HG03571 (cell line): ENCODE data around the gene SND1.
"Not testable (repeated sequence)": the region's sequence is repeated elsewhere in the genome, so short reads cannot be mapped to it uniquely, and the experiment has no call there.

Experiments
- ATAC-seq: cut with Tn5 transposase; IDR thresholded peaks from one replicate; pipeline ENCODE4 v1.9.1; 2021; ENCODE audit not compliant: unreplicated experiment

The SND1 gene

DNA sequence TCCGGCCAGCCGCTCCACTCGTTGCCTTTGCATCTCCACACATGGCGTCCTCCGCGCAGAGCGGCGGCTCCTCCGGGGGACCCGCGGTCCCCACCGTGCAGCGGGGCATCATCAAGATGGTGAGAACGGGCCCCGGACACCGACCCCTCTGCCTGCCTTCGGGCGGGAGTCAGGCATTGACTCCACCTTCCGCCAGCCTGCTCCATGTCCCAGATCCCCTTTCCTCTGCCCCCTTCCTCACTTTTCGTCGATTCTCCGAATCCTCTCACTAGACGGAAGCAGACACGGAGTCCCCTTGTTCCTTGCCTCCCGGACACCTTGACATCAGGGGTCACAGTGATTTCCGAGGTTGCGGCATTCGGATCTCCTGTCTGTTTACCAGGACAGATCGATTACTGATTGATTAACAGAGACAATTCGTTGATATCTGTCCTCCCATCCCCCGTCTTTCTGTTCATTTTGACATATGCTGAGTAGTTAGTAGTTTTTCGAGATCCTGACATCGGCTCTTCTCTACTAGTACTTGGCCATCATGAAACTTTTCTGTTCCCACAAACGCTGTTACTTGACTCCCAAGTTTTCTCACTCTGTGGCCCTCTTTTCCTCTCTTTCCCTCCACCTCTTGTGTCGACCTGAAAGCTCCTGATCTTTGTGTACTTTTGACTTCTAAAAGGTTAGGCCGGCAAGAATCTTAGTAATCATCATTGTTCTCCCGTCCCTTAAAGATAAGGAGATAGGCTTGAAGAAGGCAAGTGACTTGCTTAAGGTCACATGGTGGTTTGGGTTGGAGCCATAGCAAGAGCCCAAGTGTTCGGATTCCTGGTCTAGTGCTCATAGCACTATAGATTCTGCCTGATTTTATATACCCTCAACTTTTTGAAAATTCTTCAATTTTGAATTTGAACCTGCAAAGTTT, 597 bp downstream of the SND1 start:
- ATAC-seq: peak; percentile 13

DNA sequence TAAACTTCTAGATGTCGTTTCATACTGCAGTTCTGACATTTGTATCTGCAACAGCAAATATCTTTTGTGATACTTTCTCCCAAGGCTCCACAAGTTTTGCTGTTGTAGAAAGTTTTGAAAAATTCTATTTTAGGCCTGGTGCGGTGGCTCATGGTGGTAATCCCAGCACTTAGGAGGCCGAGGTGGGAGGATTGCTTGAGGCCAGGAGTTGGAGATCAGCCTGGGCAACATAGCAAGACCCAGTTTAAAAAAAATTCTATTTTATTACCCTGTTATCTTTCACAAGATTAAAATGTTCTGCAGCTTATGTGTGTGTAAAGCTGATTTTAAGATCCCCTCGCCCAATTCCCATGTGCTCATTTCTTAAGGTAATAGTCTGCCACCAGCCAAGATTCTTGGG, 1.4 kb downstream of the SND1 start:
- ATAC-seq: no peak

DNA sequence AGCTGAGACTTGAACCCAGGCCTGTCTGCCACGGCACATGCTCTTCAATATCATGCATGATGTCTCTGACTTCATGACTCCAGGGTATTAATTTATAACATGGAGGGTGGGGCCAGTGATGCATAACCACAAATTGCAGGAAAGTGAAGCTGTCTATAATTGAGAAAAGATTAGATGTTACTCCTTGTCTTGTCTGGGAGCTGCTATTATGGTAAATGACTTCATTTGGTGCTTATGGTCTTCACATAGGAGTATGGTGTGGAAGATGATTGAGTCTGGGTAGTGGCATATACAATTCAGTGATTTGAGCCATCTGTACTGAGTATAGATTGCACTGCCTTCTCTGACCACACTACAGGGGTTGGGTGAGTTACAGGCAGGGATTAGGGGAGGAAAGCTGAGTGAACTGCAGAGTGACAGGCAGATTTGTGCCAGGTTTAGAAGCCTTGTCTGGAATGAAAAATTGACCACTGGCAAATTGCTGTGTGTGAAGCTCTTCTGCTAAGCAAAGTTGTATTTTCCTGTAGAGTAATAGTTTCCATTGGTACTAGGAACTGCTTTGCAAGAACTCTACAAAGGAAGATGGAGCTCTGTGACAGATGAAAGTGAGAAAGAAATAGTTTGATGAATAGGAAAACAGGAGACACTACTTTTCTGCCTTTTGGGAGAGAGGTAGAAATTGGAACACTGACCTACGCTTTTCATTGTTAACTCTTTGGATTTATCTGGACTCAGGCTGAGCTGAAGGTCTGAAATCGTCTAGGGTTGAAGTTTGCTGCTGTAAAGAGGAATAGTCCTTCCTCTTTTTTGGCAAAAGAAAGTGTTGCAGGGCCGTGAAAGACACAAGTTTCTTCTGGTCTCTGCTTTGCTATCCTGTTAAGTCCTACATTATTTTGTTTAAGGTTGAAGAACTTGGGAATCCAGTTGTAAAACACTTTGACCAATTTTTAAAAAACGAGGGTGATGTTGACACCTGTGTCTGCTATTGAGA, 2.7 kb downstream of the SND1 start:
- no peak for ATAC-seq

- ATAC-seq: no peak
These were observed 3.7 kb downstream of the SND1 start for GRCh38 chr7:127655720-127656119.

- ATAC-seq: no peak
These were observed 5.5 kb downstream of the SND1 start for GRCh38 chr7:127657500-127657899.

DNA sequence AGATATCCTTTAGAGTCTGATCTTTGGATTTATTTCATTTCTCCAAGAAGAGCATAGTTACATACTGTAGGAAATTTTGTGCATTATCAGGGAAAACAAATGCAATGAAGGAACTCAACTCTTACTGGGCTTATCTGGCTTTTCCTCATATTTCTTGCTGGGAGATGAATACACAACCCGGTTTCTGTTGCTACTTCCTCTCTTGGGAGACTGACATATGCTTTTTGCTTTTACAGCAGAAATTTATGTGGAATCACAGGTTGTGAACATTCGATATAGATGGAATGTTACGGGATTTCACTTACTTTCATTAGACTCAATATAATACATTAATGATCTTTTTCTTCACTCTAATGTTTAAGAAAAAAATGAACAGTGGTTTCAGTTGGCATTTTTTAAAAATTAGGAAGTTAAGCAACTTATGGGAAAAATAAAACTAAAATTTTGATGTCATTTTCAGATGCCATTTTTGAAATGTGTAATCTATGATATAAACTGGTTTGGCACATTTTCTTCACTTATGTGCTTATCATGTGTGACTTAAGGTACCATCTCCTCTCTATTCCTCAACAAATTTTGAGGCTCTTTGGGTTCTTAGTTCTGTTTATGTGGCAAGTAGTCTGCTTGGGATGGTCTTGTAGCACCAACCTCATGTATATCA, 7.1 kb downstream of the SND1 start:
- no peak for ATAC-seq

DNA sequence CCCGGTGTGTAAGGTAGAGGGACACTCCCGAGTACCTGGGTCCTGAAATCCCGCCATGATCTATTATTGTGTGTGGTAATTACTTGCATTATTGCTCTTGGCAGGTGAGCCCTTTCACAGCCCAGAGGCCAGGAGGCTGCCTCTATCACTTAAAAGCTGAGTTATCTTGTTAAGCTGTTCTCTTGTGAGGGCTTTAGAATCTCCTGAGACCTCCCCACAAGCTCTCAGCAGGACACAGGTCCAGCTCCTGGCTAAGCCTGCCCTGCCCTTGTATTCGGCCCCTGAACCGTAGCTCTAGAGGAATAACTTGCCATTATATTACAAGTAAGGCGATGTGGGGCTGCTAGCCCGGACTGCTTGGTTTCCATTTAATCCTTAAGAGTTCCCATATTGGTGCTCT, 13.9 kb downstream of the SND1 start:
- no peak for ATAC-seq

DNA sequence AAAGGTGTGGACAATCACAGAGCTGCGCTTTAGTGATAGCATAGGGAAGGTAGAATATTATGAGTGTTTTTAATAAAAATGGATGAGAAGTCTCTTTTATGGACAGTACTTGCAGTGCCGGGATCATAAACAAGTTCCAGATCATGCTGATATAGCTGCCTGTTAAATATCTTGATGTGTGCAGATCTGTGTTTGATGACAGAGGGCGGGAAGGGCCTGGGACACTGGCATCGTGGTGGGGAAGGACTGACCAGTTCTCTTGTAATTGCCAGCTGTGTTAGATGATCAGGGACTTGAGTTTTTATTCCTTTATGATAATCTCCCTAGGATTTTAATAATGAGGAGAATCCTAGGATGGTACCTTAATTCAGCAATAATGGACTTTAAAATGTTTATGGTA, 14.6 kb downstream of the SND1 start:
- ATAC-seq: no peak

- ATAC-seq: no peak
These were observed 15.2 kb downstream of the SND1 start for GRCh38 chr7:127667017-127667670.

DNA sequence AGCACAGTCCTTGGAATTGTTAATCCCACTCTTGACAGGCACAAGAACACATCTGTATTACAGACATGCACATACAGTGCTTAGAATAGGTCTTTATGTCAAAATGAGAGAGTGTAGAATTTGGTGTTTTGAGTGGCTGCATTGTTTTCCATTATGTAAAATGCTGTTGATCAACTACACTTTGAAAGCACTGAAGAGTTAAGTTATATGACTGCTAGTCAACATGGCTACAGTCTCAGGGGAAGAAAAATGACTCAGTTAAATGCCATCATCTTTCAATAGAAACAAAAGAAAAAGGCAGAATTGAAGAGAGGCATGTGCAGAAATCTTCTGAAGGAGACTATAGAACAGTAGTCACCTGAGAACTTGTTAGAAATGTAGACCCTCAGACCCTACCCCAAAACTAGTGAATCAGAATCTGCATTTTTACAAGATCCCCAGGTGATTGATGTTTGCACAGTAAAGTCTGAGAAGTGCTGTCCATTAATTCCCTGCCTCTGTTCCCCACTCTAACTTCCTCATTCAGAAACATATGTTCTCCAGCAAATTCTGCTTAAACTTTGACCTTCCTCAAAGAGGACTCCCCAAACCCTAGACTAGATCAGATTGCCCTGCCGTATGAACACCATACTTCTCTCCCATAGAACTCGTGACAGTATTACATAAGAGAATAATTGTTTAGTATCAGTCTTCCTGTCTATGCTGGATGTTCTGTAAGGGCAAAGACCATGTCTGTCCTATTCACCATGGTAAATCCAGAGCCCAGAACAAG, 16.0 kb downstream of the SND1 start:
- no peak for ATAC-seq

DNA sequence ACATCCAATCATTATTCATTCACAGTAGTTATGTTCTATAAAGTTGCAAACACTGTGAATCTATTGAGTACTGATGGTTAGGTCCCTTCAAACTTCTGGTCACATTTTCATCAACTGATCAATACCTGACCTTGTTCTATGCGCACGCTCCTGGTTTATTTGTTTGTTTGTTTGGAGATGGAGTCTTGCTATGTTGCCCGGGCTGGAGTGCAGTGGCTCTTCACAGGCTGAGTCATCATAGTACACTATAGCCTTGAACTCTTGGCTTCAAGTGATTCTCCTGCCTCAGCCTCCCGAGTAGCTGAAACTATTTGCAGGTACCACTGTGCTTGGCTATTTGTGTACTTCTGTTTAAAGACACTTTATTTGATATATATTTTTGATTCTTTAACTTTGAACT, 19.3 kb downstream of the SND1 start:
- ATAC-seq: no peak

GRCh38 chr7:127673902-127674301, 21.9 kb downstream of the SND1 start:
- ATAC-seq: no peak

- no peak for ATAC-seq
These were observed 22.4 kb downstream of the SND1 start for GRCh38 chr7:127674361-127674760.

- not testable (repeated sequence) for ATAC-seq
These were observed 22.9 kb downstream of the SND1 start for GRCh38 chr7:127674923-127675322.

DNA sequence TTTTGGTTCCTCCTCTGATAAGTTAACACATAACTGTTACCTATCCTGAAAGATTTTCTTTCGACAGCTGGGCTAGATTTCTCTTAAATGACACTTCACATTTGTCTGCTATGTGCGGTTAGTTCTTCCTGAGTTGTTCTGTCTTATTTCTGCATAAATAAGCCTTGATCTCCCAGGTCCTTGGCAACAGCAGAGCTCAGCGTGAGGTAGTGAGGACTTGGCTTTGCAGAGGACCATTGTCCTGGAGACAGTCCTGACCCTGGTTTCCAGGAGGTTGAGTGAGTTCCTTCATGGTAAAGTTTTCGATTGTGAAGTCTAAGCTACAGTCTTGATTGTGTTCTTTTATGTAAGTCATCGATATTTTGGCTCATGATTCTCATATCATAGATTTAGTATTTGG, 23.7 kb downstream of the SND1 start:
- ATAC-seq: no peak

DNA sequence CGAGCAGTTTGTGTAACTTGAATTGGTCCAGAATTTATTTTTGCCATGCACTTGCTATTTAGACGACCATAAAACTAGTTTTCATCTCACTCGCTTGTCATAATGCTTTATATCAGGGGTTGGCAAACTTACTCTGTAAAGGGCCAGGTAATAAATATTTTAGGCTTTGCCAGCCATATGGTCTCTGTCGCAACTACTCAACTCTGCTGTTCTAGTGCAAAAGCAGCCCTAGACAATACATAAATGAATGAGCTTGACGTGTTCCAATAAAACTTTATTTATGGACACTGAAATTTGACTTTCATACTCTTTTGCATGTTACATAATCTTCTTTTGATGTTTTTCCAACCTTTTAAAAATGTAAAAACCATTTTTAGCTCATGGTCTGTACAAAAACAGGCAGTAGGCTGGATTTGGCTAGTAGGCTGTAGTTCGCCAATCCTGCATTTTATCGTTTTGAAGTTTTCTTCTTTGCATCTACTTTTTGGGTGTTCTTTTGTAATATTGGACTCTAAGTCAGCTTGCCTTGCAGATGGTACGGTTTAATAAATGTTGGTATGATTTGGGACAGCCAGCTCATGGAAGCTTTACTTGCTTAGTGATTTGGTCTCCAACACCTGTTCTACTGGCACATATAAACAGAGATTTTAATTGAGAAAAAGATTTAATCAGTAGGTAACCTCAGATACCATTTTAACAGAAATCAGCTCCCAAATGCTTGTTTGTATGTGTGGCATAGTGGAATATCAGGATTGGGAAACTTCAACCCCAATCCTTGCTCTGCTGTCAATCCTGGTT, 25.6 kb downstream of the SND1 start:
- no peak for ATAC-seq

- ATAC-seq: no peak
These were observed 26.3 kb downstream of the SND1 start for GRCh38 chr7:127678337-127678736.

DNA sequence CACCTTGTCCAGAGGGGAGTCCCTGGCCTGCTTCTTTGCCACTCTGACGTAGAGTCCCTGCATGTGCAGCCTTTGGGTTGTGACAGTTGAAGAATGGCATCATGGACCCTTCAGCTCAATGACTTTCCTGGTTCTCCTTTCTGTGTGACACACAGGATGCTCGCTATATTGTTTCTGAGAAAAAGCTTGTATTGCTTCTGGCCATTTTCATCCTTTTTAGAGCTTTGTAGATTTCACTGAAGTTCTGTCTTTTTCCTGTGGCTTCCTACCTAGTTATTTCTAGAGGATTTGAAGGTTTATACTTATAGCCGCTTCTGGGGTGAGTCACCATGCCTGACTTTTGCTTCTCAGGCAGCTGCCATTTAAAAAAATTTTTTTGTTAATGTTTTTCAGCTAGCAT, 27.0 kb downstream of the SND1 start:
- ATAC-seq: peak; percentile 70

- no peak for ATAC-seq
These were observed 29.0 kb downstream of the SND1 start for GRCh38 chr7:127680983-127681382.
